GM23338 (cell line): ENCODE measurements around the gene ESRRA. TPM values are rescaled to one million over a fixed set of nuclear protein-coding genes. Genes with fewer than 3 reads are reported as not detected.

Experiments used
- ATAC-seq: fragments of 200-7000 bp; cut with Tn5 transposase; 3 replicates; pipeline ENCODE4 v1.9.1; 2020
- DNase-seq: peaks from one replicate; pipeline ENCODE4 v3.0.0-alpha.2; 2015; ENCODE audit warnings: low spot score
- H2AFZ ChIP-seq: fragments of 200-600 bp; sonication (generic); 2 replicates; pipeline ENCODE4 v1.8.0; 2016; ENCODE audit warnings: antibody characterized with exemption, mild to moderate bottlenecking, moderate library complexity
- H3F3A ChIP-seq: fragments of 200-600 bp; sonication (generic); replicated peaks from 2 replicates; pipeline ENCODE4 v1.8.0; 2017; ENCODE audit warnings: antibody characterized with exemption, mixed run types, low read depth
- H3K27ac ChIP-seq: fragments of 200-600 bp; sonication (generic); 2 replicates; pipeline ENCODE4 v1.6.1; 2016; ENCODE audit warnings: low read depth
- H3K27me3 ChIP-seq: fragments of 200-600 bp; sonication (generic); 2 replicates; pipeline ENCODE4 v1.8.0; 2016; ENCODE audit warnings: mild to moderate bottlenecking, mixed run types, moderate library complexity; ENCODE audit not compliant: insufficient read depth
- H3K36me3 ChIP-seq: fragments of 200-600 bp; sonication (generic); 2 replicates; pipeline ENCODE4 v1.8.0; 2016; ENCODE audit warnings: mild to moderate bottlenecking; ENCODE audit not compliant: insufficient read depth
- H3K4me1 ChIP-seq: fragments of 200-600 bp; sonication (generic); 2 replicates; pipeline ENCODE4 v1.8.0; 2016; ENCODE audit warnings: mild to moderate bottlenecking, moderate library complexity; ENCODE audit not compliant: insufficient read depth
- H3K4me2 ChIP-seq: fragments of 200-600 bp; sonication (generic); 2 replicates; pipeline ENCODE4 v1.7.1; 2017; ENCODE audit warnings: mixed run types
- H3K4me3 ChIP-seq: fragments of 200-600 bp; sonication (generic); 2 replicates; pipeline ENCODE4 v1.6.1; 2016; ENCODE audit warnings: mixed run types
- H3K79me2 ChIP-seq: fragments of 200-600 bp; sonication (generic); replicated peaks from 2 replicates; pipeline ENCODE4 v1.8.0; 2017; ENCODE audit warnings: mild to moderate bottlenecking; ENCODE audit not compliant: insufficient read depth
- H3K9me2 ChIP-seq: fragments of 200-600 bp; sonication (generic); 2 replicates; pipeline ENCODE4 v1.8.0; 2017; ENCODE audit not compliant: insufficient read depth
- H4K20me1 ChIP-seq: fragments of 200-600 bp; sonication (generic); replicated peaks from 2 replicates; pipeline ENCODE4 v1.8.0; 2017; ENCODE audit warnings: mild to moderate bottlenecking; ENCODE audit not compliant: insufficient read depth
- H3K27ac Mint-ChIP-seq: 2 replicates; pipeline ENCODE4 v1.8.0; 2020; ENCODE audit warnings: inconsistent platforms, mild to moderate bottlenecking, moderate library complexity, mixed read lengths
- H3K27me3 Mint-ChIP-seq: 3 replicates; pipeline ENCODE4 v1.8.0; 2022; ENCODE audit warnings: low read depth, mild to moderate bottlenecking, moderate library complexity, mixed read lengths, inconsistent platforms; ENCODE audit not compliant: insufficient read depth, poor library complexity
- H3K36me3 Mint-ChIP-seq: 3 replicates; pipeline ENCODE4 v1.8.0; 2021; ENCODE audit warnings: low read depth, mild to moderate bottlenecking, inconsistent platforms, moderate library complexity, mixed read lengths
- H3K4me1 Mint-ChIP-seq: 3 replicates; pipeline ENCODE4 v1.8.0; 2020; ENCODE audit warnings: mild to moderate bottlenecking, inconsistent platforms, mixed read lengths
- H3K4me3 Mint-ChIP-seq: 3 replicates; pipeline ENCODE4 v1.8.0; 2021; ENCODE audit warnings: moderate library complexity, mild to moderate bottlenecking, inconsistent platforms, mixed read lengths
- H3K9me3 Mint-ChIP-seq: 3 replicates; pipeline ENCODE4 v1.8.0; 2020; ENCODE audit warnings: moderate library complexity, mild to moderate bottlenecking, inconsistent platforms, mixed read lengths
- CREB1 ChIP-seq: fragments of 250-450 bp; sonication (Bioruptor Pico); IDR thresholded peaks from 2 replicates; pipeline ENCODE4 v1.5.0; 2020; ENCODE audit warnings: low read depth, mild to moderate bottlenecking, moderate library complexity
- EZH2 ChIP-seq: fragments of 200-600 bp; sonication (generic); IDR thresholded peaks from one replicate; pipeline ENCODE4 v1.8.0; 2017; ENCODE audit warnings: antibody characterized with exemption, mild to moderate bottlenecking, low read depth; ENCODE audit not compliant: unreplicated experiment
- EZH2phosphoT487 ChIP-seq: fragments of 200-600 bp; sonication (generic); IDR thresholded peaks from one replicate; pipeline ENCODE4 v1.8.1; 2018; ENCODE audit warnings: antibody characterized with exemption; ENCODE audit not compliant: unreplicated experiment
- JUNB ChIP-seq: IDR thresholded peaks from one replicate; pipeline ENCODE4 v1.6.1; 2016; ENCODE audit warnings: antibody characterized with exemption; ENCODE audit not compliant: unreplicated experiment
- NANOG ChIP-seq: IDR thresholded peaks from 2 replicates; pipeline ENCODE4 v1.6.1; 2016; ENCODE audit warnings: antibody characterized with exemption, borderline replicate concordance
- POLR2AphosphoS5 ChIP-seq: IDR thresholded peaks from 2 replicates; pipeline ENCODE4 v1.6.1; 2016; ENCODE audit warnings: antibody characterized with exemption, low read depth
- STAT1 ChIP-seq: IDR thresholded peaks from one replicate; pipeline ENCODE4 v1.6.1; 2016; ENCODE audit warnings: antibody characterized with exemption; ENCODE audit not compliant: unreplicated experiment
- ZNF114 ChIP-seq: fragments of 250-450 bp; sonication (Bioruptor Pico); IDR thresholded peaks from 2 replicates; pipeline ENCODE4 v1.5.0; 2020; ENCODE audit warnings: mild to moderate bottlenecking, moderate library complexity
- ZNF331 ChIP-seq: fragments of 250-450 bp; sonication (Bioruptor Pico); IDR thresholded peaks from 2 replicates; pipeline ENCODE4 v1.5.0; 2020; ENCODE audit warnings: low read depth, mild to moderate bottlenecking, moderate library complexity
- polyA plus RNA-seq: library from polyadenylated mRNA; unstranded; fragments of >200 nt; fragmentation: Nextera tagmentation; extraction: Ambion mirVana; gene quantifications from 2 replicates; pipeline ENCODE4 v1.2.1, GENCODE V29; 2016
- total RNA-seq: library from RNA; depleted of rRNA; stranded (reverse); fragments of >200 nt; shearing (Covaris generic); gene quantifications from 2 replicates; pipeline ENCODE4 v1.2.3, GENCODE V29; 2014
- TF ChIP-seq, protein P1 (sequence below): IDR thresholded peaks from 2 replicates; pipeline ENCODE4 v1.6.1; 2016; ENCODE audit warnings: antibody characterized with exemption
- TF ChIP-seq, protein P2 (sequence below): fragments of 250-450 bp; sonication (Bioruptor Pico); IDR thresholded peaks from 2 replicates; pipeline ENCODE4 v1.5.0; 2020; ENCODE audit warnings: mild to moderate bottlenecking, moderate library complexity
- TF ChIP-seq, protein P3 (sequence below): IDR thresholded peaks from one replicate; pipeline ENCODE4 v1.6.1; 2018; ENCODE audit warnings: antibody characterized with exemption; ENCODE audit not compliant: unreplicated experiment
- TF ChIP-seq, protein P4 (sequence below), 2 experiments: fragments of 200-600 bp in 1 of 2; sonication (generic) in 1 of 2; conservative IDR thresholded peaks; 2 replicates each; pipeline versions ENCODE4 v1.5.1 to v1.6.1; 2016 to 2017; ENCODE audit warnings: antibody characterized with exemption in 2 of 2, low read depth in 2 of 2, mild to moderate bottlenecking in 2 of 2, moderate library complexity in 1 of 2

Gene ESRRA
- total and polyA plus RNA-seq, 2 experiments from 2014 or later, result 13.7 to 55.1 TPM

DNA sequence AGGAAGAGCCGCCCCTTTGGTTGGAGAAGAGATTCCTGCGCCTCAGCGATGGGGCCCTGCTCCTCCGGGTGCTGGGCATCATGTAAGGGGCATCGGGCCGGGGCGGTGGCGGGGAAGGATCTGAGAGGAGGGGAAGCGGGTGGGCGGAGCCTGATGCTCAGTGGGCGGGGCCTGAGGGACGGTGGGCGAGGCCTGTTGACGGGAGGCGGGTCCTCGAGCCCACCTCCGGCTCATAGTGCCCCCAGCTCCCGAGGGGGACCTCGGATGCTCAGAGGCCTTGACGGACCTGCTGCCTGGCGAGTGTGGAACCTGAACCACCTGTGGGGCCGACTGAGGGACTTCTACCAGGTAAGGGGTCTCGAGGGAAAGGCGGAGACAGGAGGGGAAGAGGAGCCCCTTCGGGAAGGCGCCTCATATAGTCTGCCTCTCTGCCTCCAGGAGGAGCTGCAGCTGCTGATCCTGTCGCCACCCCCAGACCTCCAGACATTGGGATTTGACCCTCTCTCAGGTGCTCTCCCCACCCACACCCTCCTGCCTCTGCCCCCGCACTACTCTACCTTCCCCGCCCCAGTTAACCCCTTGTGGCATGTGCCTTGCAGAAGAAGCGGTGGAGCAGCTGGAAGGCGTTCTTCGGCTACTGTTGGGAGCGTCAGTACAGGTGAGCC is 35.5 kb downstream of the ESRRA start:
- Mint-ChIP-seq H3K9me3 (no peaks in the 10 kb centered on the region), H3K27me3 (peaks cover 26% of the 10 kb centered on the region), H3K4me3 (peak overlapping the region; percentile 73), H3K27ac (no peak overlapping the region), H3K36me3 (no peaks in the 10 kb centered on the region; the same call in 2 of the 3 replicates), H3K4me1 (peaks cover 12% of the 10 kb centered on the region)
- H4K20me1 ChIP-seq, result no peaks in the 10 kb centered on the region
- DNase-seq (peak; percentile 90), ATAC-seq (peak; percentile 59)
- 0 out of 2 replicates have a peak, but pooled peaks cover 5% of the 10 kb centered on the region for H3F3A ChIP-seq
- peak overlapping the region; percentile 97 for H2AFZ ChIP-seq
- peak overlapping the region; percentile 93 for H3K4me2 ChIP-seq
- no peak overlapping the region for H3K27ac ChIP-seq
- H3K27me3 ChIP-seq, result no peaks in the 10 kb centered on the region
- peak overlapping the region; percentile 74 for H3K4me3 ChIP-seq
- H3K9me2 ChIP-seq, result no peaks in the 10 kb centered on the region
- peaks cover 11% of the 10 kb centered on the region; the same call in 1 of the 2 replicates for H3K4me1 ChIP-seq
- TF ChIP-seq, protein P1, sequence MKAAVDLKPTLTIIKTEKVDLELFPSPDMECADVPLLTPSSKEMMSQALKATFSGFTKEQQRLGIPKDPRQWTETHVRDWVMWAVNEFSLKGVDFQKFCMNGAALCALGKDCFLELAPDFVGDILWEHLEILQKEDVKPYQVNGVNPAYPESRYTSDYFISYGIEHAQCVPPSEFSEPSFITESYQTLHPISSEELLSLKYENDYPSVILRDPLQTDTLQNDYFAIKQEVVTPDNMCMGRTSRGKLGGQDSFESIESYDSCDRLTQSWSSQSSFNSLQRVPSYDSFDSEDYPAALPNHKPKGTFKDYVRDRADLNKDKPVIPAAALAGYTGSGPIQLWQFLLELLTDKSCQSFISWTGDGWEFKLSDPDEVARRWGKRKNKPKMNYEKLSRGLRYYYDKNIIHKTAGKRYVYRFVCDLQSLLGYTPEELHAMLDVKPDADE, result no peak
- TF ChIP-seq CREB1 (CRISPR knock-in tag), result peak; percentile 16; the same call in 1 of the 2 replicates
- no peak for TF ChIP-seq EZH2
- TF ChIP-seq, protein P2, sequence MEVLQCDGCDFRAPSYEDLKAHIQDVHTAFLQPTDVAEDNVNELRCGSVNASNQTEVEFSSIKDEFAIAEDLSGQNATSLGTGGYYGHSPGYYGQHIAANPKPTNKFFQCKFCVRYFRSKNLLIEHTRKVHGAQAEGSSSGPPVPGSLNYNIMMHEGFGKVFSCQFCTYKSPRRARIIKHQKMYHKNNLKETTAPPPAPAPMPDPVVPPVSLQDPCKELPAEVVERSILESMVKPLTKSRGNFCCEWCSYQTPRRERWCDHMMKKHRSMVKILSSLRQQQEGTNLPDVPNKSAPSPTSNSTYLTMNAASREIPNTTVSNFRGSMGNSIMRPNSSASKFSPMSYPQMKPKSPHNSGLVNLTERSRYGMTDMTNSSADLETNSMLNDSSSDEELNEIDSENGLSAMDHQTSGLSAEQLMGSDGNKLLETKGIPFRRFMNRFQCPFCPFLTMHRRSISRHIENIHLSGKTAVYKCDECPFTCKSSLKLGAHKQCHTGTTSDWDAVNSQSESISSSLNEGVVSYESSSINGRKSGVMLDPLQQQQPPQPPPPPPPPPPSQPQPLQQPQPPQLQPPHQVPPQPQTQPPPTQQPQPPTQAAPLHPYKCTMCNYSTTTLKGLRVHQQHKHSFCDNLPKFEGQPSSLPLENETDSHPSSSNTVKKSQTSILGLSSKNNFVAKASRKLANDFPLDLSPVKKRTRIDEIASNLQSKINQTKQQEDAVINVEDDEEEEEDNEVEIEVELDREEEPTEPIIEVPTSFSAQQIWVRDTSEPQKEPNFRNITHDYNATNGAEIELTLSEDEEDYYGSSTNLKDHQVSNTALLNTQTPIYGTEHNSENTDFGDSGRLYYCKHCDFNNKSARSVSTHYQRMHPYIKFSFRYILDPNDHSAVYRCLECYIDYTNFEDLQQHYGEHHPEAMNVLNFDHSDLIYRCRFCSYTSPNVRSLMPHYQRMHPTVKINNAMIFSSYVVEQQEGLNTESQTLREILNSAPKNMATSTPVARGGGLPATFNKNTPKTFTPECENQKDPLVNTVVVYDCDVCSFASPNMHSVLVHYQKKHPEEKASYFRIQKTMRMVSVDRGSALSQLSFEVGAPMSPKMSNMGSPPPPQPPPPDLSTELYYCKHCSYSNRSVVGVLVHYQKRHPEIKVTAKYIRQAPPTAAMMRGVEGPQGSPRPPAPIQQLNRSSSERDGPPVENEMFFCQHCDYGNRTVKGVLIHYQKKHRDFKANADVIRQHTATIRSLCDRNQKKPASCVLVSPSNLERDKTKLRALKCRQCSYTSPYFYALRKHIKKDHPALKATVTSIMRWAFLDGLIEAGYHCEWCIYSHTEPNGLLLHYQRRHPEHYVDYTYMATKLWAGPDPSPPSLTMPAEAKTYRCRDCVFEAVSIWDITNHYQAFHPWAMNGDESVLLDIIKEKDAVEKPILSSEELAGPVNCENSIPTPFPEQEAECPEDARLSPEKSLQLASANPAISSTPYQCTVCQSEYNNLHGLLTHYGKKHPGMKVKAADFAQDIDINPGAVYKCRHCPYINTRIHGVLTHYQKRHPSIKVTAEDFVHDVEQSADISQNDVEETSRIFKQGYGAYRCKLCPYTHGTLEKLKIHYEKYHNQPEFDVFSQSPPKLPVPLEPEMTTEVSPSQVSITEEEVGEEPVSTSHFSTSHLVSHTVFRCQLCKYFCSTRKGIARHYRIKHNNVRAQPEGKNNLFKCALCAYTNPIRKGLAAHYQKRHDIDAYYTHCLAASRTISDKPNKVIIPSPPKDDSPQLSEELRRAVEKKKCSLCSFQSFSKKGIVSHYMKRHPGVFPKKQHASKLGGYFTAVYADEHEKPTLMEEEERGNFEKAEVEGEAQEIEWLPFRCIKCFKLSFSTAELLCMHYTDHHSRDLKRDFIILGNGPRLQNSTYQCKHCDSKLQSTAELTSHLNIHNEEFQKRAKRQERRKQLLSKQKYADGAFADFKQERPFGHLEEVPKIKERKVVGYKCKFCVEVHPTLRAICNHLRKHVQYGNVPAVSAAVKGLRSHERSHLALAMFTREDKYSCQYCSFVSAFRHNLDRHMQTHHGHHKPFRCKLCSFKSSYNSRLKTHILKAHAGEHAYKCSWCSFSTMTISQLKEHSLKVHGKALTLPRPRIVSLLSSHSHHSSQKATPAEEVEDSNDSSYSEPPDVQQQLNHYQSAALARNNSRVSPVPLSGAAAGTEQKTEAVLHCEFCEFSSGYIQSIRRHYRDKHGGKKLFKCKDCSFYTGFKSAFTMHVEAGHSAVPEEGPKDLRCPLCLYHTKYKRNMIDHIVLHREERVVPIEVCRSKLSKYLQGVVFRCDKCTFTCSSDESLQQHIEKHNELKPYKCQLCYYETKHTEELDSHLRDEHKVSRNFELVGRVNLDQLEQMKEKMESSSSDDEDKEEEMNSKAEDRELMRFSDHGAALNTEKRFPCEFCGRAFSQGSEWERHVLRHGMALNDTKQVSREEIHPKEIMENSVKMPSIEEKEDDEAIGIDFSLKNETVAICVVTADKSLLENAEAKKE (CRISPR knock-in tag), result no peak
- peak; percentile 64 for TF ChIP-seq POLR2AphosphoS5
- no peak for TF ChIP-seq ZNF331
- TF ChIP-seq EZH2phosphoT487, result no peak
- TF ChIP-seq, protein P3, sequence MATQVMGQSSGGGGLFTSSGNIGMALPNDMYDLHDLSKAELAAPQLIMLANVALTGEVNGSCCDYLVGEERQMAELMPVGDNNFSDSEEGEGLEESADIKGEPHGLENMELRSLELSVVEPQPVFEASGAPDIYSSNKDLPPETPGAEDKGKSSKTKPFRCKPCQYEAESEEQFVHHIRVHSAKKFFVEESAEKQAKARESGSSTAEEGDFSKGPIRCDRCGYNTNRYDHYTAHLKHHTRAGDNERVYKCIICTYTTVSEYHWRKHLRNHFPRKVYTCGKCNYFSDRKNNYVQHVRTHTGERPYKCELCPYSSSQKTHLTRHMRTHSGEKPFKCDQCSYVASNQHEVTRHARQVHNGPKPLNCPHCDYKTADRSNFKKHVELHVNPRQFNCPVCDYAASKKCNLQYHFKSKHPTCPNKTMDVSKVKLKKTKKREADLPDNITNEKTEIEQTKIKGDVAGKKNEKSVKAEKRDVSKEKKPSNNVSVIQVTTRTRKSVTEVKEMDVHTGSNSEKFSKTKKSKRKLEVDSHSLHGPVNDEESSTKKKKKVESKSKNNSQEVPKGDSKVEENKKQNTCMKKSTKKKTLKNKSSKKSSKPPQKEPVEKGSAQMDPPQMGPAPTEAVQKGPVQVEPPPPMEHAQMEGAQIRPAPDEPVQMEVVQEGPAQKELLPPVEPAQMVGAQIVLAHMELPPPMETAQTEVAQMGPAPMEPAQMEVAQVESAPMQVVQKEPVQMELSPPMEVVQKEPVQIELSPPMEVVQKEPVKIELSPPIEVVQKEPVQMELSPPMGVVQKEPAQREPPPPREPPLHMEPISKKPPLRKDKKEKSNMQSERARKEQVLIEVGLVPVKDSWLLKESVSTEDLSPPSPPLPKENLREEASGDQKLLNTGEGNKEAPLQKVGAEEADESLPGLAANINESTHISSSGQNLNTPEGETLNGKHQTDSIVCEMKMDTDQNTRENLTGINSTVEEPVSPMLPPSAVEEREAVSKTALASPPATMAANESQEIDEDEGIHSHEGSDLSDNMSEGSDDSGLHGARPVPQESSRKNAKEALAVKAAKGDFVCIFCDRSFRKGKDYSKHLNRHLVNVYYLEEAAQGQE, result no peak
- no peak for TF ChIP-seq NANOG
- TF ChIP-seq JUNB, result no peak
- TF ChIP-seq, protein P4, sequence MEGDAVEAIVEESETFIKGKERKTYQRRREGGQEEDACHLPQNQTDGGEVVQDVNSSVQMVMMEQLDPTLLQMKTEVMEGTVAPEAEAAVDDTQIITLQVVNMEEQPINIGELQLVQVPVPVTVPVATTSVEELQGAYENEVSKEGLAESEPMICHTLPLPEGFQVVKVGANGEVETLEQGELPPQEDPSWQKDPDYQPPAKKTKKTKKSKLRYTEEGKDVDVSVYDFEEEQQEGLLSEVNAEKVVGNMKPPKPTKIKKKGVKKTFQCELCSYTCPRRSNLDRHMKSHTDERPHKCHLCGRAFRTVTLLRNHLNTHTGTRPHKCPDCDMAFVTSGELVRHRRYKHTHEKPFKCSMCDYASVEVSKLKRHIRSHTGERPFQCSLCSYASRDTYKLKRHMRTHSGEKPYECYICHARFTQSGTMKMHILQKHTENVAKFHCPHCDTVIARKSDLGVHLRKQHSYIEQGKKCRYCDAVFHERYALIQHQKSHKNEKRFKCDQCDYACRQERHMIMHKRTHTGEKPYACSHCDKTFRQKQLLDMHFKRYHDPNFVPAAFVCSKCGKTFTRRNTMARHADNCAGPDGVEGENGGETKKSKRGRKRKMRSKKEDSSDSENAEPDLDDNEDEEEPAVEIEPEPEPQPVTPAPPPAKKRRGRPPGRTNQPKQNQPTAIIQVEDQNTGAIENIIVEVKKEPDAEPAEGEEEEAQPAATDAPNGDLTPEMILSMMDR (conservative IDR thresholded peaks at IDR 0.05; ENCODE audit: low read depth in 2 of 2), result peak; percentile 48 to 56
- no peak for TF ChIP-seq ZNF114 (CRISPR knock-in tag)
- TF ChIP-seq STAT1, result no peak
- no peaks in the 10 kb centered on the region for H3K79me2 ChIP-seq
- H3K36me3 ChIP-seq, result no peaks in the 10 kb centered on the region
